SK-MEL-5 (cell line): ENCODE data around the gene SF1. TPM values are rescaled to one million over a fixed set of nuclear protein-coding genes. Genes with fewer than 3 reads are reported as not detected.

Experiments
- DNase-seq: peaks from one replicate; pipeline ENCODE4 v3.0.0-alpha.2; 2016; ENCODE audit warnings: low read depth, low spot score
- in situ Hi-C: cut with HindIII; loops from 2 replicates; pipeline ENCODE4 v1.10.0; 2016; ENCODE audit warnings: low sequenced_read_pairs, high pct_unique_total_duplicates, low pct_unique_long_range_greater_than_20kb
- total RNA-seq: library from RNA; depleted of rRNA; stranded (reverse); fragments of >200 nt; shearing (Covaris generic); gene quantifications from 2 replicates; pipeline ENCODE4 v1.2.3, GENCODE V29; 2014

Gene SF1
- total RNA-seq, 1 experiment from 2014 or later: 53.3 TPM

DNA sequence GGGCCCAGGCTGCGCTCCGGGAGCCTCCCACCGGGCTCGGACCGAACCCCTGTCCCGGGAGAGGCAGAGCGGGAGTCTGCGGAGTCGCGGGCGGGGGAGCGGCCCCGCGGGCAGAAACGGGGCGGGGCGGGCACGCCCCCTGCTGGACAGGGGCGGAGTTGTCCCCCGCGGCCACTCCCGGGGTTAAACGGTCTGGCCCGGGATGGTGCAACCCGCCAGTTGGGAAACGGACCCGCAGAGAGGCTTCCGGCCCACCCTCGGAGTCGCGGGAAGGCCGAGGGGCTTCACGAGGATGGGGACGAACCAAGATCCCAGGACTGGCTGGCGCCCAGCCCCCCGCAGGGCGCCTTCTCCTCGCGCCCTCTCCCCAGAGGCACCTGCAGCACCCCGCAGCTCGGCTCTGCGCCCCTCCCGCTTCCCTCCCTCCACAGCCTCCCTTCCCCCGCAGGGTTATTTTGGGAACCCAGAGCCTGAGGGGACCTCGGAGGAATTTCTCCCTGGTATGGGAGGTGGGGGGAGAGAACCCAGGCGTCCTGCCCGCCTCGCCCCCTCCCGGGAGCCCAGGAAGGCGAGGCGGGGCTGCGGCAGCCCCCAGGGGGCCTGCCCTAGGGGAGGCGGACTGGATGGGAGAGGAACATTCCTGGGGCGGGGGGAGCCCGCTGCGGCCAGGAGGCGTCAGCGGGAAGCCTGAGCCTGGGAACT lies 35.3 kb downstream of the SF1 start:
- no peak for DNase-seq
- in situ Hi-C loops: no loop called here

DNA sequence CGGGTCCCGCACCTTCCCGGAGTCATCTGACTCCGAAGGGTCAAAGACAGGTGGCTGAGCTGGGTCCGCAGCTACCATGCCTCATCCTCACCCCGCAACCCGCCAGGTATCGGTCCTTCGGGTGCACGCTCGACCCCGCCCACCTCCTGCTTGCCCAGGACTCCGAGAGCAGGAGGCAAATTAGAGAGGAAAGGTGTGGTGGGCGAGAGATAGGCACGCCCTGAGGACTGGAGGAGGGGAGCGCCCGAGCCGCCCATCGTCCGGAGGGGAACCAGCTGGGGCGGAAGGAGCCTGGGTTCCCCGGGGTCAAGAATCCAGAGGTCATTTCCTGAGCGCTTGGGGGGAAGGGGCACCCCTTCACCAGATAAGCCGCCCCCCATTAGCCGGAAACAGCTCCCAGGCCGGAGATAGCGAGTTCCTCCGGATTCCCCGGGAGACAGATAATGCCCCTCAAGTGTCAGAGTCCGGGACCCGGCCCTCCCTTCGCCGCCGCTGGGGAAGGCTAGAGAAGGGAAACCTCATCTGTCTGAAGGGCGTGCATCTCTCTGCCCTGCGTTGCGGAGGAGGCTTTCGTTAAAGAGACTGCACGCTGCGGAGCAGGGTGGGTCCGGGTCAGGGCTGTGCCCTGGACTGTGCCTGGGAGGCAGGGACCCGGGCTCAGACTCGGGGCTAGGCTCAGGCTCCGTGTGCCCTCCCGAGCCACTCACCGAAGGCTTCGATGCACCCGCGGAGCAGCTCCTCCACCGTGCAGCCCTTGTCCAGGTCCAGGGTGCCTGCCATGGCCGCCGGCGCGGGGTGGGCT lies 36.1 kb downstream of the SF1 start:
- DNase-seq: no peak
- in situ Hi-C loops: no loop called here

DNA sequence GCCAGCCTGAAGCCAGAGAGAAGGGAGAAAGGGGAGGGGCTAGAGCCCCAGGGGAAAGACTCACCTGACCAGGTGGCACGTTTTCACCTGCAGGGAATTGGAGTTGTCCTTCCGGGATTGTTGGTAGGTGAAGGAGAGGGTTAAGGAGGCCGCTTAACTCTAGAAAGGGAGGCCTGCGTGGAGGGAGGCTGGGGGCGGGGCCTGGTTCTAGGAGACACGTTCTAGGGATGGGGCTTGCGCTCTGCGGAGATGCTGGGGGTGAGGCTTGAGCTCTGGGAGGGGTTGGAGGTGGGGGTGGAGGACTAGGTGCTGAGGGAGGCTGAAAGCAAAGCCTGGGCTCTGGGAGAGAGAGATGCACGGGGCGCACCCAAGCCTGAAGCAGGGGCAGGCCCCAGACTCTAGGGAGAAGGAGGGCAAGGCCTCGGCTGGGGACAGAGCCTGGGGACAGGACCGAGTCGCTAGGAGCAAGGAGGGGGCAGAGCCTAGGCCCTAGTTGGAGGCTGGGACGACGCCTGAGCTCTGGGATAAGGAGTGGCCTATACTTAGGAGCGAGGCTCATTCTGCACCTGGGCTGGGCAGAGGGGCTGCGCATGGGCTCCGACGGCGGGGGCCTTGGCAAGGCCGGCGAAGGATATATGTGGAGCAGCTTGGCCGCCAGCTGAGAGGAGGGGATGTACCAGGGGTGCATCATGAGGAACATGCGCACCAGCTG lies 36.8 kb downstream of the SF1 start:
- in situ Hi-C loops: no loop called here
- DNase-seq: no peak

DNA sequence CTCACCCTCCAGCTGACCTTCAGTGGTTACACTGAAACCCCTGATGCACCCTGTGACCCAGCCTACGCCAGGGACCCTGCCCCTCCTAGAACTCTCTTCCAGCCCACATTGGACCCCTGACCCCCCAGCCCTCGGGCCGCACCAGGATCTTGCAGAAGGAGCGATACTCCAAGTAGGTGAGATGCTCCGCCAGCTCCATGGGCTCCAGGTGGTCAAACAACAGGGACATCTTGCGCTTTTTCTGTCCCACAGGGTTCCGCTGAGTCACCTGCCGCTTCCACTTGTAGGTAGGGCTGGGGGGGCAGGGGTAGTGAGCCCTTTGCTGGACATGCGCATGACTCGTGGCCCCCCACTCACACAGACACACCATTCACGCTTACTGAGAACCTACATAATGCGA lies 38.5 kb downstream of the SF1 start:
- in situ Hi-C loops: no loop called here
- DNase-seq: no peak

DNA sequence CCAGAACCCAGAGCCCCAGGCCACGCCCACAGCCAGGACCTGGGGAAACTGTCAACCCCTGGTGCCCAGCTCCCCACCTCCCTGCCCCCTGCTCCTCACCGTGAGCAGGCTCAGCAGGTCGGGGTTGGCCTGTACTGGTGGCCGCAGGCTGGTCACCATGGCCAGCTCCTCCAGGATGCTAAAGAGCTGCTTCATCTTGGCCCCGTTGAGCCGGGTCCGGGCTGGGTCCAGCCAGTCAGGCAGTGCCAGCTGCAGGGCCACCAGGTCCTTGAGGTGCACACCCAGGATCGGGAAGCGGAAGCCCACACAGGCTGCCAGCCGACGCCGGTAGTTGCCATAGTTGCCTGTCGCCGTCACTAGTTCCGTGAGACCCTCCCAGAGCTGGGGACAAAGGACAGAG lies 41.7 kb downstream of the SF1 start:
- DNase-seq: no peak
- in situ Hi-C loops: no loop called here

DNA sequence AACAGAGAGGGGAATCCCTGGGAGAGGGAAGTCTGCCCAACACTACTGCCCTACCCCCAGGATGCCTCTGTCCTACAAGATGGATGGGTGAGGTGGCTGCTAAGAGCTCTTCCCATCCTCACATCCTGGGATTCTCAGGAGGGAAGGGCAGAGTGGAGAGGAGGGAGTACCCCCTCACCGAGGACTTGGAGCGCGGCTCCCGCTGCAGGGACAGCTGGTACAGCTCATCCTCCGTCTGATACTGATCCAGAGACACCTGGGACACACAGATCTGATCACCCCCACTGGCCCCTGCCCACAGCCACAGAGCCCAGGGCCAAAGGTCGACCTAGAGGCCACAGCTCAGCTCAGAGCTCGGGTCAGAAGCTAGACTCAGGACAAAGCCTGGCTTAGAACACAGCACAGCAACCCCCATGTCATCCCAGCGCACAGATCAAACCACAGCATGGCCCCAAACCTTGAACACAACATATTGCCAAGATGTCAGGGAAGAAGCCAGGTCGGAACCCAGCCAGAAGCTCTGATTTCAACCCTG lies 42.5 kb downstream of the SF1 start:
- no peak for DNase-seq
- in situ Hi-C loops: no loop called here

DNA sequence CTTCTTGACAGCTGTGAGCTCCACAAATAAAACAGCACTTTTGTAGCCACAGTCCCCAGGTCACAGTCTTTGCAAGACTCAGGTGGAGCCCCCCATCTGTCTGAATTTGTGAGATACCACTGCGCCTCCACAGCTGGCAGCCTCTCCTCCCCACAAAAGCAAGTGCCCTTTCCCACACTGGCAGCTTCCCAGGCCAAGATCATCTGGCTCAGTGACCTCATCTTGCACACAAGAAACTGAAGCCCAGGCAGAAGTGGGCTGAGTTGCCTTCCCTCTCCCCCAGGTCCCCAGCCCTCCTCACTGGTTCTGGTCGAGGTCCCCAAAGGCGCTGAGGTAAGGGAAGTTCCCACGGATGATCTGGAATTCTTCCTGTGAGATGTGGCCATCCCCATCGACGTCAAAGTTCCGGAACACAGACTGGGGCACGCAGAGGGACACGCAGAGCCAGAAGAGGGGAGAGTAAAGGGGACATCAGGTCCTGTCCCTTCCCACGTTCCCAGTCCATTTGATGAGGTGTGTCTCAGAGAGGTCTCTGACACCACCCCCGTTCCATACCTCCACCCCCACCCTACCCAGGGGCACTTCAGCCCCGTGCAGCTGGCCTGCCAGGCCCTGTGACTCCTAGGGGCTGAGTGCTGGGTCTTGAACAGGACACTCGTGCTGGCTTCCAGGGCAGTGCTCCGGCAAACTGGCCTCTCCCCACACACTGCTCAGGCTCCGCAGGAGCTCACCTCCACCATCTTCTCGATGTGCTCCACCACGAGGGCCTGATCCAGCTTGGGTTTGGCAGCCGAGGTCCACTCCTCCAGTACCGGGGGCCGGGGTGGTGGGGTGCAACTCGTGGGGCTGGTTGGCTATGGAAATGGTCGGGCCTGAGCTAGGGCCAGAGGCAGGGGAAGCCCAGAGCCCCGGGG lies 43.3 kb downstream of the SF1 start:
- in situ Hi-C loops: no loop called here
- DNase-seq: no peak

DNA sequence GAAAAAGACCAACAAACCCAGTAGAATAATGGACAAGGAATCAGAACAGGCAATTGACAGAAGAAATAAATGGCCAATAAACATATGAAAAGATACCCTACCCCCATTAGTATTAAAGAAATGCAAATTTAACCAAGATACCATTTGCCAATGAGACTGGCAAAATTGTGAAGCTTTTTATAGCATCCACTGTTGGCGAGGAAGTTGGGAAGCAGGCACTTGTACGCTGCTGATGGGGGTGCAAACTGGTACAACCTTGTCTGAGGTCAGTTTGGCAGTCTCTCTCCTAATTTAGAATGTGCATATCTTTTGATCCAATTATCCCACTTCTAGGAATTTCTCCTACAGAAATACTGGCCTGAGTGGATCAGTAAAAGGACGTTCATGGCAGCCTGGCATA lies 46.7 kb downstream of the SF1 start:
- DNase-seq: no peak
- in situ Hi-C loops: no loop called here

DNA sequence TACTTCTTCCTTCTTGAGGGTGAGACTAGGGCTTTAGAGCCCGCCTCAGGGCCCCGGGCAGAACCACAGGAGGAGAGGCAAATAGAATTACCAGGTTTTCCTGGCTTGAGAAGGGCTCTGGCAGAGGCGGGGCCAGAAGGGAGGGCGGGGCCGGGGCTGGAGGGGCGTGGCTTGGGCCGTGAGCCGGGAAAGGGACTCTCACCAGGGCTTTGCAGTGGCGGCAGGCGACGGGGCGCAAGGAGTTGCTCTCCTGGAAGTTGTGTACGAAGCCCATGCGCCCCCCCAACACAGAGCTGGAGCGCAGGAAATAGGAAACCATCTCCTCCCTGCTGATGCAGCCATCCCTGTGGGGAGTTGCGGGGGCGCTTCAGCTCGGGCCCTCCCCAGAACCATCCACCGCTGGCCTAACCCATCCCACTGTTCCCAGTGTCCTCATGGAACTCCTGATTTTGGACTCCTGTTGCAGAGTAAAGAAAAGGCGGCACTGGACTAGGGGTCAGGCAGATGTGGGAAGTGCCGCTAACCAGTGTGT lies 48.4 kb downstream of the SF1 start:
- in situ Hi-C loops: no loop called here
- DNase-seq: no peak

DNA sequence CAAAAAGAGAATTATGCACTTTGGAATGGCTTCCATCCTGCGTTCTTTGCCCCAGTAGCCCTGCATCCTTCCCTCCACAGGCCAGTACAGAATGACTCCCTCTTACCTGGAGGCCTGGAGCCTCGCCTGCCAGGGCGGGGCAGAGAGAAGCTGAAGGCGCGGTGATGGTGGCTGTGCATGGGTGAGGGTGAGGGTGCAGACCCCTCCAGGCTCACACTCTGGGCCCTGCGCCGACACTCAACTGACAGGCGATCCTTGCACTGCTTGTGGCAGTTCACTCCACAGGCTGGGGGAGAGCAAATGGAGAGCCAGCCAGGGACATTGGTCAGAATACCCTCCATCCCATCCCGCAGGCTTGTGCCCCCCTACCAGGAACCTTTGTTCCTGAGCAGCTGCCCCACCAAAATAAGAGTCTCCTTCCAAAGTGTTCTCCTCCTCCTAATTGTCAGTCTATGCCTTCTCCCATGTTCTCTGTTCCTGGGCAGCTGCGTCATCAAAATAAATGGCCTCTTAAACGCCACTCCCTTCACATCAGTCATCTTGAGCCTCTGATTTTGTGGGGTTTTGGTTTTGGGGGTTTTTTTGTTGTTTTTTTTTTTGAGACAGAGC lies 49.5 kb downstream of the SF1 start:
- in situ Hi-C loops: no loop called here
- DNase-seq: no peak

DNA sequence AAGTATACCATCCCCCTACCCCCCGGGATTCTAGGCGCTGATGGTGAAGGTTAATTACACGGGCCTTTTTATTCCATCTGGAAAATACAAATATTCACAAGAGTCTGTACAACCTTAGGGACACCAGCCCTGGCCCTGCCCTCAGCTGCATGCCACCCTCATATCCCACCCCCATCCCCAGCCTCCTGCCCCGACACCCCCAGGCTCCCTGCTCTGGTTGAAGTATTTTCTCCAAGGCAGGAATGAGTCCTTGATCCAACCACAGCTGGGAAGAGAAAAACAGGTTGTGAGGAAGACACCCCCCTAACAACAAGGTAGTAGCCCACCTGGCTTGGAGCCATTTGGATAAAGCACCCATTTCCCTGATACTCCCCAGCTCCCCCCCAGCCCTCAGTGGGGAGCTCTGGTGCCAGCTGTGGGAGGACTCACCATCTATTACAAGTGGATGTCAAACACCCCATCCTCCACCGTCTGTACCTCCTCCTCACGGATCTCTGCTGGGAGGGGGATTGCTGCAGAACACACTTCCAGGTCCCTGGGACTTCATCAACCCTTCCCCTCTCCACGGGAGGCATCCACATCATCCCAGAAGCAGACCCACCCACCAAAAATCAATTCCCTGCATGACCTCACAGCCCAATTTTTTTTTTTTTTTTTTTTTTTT lies 51.3 kb downstream of the SF1 start:
- in situ Hi-C loops: no loop called here
- DNase-seq: no peak

DNA sequence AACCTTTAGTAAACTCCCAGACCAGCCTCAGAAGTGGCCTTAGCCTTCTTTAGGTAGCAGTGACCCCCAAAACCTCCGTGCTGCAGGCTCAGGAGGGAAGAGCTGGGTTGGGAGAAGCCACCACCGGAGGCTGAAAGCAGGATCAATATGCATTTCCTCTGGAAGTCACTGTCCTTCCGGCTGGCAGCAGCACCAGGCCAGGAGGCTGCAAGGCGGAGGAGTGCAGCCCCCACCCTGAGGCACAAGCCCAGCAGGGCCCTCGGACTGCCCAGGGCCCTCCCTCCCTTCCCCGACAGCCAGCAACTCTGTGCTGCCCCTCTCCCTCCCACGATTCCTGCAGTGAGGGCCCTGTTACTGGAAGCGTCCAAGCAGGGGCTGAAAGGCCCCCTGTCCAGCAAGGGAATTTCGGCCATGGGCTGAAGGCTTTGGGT lies 52.1 kb downstream of the SF1 start:
- no peak for DNase-seq
- in situ Hi-C loops: no loop called here

DNA sequence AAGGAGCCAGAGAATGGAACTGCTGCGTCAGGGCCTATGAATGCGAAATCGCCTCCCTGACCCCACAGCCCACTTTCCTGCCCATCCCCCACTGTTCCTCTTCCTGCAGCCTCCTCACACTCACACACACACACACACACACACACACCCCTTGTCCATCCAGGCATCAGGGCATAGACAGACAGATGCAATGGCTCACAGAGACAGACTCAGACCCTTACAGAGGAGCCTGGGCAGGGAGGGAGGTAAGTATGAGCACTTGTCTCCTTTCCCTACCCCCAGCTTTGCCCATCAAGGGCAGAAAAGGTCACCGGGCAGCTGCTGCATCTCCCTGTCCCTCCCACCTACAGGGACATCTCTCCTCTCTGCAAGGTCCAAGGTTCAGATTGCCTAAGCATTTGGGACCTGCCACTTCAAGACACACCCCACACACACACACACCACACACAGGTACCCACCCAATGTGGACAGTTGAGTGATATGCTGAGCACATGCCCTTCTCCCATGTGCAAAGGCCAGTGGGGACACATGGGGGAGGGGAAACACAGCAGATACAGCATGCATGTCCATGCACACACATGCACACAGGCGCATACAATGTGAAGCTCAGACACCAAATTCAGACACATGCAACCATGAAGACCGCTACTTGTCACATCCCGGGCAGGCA lies 53.3 kb downstream of the SF1 start:
- in situ Hi-C loops: no loop called here
- DNase-seq: no peak

DNA sequence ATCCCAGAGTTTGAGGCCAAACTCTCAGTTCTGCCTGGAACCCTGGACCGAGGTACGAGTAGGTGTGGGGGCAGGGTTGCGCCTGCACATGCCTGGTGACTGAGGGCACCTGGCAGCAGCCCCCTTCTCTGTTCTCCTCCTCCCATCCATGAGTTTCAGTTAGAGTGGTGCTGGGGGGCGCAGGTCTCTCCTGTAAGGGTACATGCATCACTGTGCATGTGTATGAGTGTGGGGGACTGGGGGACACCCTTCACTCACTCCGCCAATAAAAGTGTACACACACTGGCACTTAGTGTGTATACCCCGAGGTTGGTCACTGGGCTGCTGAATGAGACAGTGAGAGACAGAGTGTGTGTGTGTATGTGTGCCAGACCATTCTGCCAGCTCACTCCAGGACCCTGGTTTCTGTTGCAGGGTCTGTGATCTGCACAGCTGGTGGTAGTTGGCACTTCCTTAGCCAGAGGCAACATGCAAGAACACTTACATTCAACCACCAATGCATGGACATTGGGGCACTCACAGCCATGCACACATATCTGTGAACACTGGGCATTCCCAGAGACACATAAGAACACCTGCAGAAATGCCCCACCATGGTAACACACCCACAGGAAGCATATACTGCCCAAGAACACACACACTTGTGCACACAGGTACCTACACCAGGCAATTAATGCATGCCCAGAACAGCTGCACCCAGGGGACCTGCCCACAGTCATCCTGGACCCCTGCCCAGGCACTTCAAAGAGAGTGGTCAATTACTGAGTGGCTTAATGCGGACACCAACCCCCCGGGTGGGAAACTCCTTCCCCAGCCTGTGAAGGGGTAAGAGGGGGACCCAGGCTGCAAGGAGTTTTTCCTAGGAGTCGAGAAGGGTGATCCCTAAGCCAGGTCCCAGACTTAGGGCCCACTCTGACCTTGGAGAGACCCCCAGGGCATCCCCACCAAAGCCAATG lies 54.2 kb downstream of the SF1 start:
- DNase-seq: no peak
- in situ Hi-C loops: no loop called here
